ENCODE measurements around the gene ZNF784.
"Not testable (repeated sequence)": the region's sequence is repeated elsewhere in the genome, so short reads cannot be mapped to it uniquely, and the experiment has no call there.

ZNF784 gene

DNA sequence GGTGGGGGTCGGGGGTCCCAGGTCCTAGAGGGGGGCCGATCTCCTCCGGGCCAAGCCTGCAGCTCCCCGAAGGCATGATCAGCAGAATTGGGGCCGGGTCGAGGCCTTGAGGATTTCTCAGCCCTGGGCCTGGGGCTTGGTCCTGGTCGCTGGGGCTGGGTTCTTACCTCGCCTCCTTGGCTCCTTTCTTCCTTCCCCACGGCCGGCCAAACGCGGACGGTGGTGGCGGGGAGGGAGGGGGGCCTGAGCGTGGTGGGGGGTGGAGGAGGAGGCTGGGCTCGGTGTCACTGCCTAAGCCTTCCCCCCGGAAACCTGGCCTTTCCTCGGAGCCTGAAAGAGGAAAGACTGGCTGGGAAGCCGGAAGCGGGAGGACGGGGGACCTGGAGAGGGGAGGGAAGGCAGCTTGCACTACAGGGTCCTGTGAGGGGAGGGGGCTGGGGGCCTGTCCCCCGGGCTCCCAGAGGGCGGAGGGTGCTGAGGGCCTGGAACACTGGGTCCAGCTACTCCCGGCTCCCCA is 43.7 kb downstream of the ZNF784 start, which contains the start of gene ZNF579:
TSS of gene ZNF579 (minus strand) at position 221 of the 517 bp plus-strand sequence. CDS start 1,209 bp downstream, outside the sequence.
- DNase-seq: peak; percentile 92

GRCh38 chr19:55579766-55580621 is 44.4 kb downstream of the ZNF784 start:
- DNase-seq: peak; percentile 69

DNA sequence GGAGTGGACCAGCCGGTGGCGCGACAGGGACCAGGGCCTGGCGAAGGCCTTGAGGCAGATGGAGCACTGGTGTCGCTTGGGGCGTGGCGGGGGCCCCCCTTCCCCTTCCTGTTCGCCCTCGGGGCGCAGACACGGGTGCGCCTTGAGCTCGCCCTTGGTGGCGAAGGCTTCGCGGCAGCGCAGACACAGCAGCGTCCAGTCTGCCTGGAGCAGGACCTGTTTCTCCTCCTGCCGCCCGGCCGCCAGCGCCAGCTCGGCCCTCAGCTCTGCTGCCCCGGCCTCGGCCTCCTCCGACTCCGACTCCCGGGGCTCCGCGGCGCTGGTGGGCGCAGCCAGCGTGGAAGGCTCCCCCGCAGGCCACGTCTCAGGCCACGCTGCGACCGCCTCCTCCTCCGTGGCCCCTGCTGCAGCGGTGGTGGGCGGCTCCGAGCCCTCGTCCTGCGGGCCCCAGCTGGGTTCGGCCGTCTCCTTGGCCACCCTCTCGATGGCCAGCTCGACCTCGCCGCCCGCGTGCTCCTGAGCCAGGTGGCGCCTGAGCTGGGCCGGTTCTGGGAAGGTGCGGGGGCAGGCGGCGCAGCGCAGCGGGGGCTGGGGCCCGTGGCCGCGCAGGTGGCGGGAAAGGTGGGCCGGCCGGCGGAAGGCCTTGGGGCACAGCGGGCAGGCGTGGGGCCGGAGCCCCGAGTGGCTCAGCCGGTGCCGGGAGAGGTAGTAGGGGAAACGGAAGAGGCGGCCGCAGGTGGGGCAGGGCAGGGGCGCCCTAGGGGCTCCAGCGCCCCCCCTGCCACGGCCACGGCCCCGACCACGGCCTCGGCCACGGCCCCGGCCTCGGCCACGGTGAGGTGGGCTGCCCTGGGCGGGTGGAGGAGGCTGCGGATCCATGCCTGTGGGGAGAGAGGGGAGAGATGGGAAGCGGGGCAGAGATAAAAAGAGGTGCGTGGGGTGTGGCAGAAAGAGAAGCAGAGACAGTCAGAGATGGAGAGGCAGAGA is 45.3 kb downstream of the ZNF784 start:
- DNase-seq: no peak

- no peak for DNase-seq
Observed at GRCh38 chr19:55578031-55578760, 46.2 kb downstream of the ZNF784 start.

DNA sequence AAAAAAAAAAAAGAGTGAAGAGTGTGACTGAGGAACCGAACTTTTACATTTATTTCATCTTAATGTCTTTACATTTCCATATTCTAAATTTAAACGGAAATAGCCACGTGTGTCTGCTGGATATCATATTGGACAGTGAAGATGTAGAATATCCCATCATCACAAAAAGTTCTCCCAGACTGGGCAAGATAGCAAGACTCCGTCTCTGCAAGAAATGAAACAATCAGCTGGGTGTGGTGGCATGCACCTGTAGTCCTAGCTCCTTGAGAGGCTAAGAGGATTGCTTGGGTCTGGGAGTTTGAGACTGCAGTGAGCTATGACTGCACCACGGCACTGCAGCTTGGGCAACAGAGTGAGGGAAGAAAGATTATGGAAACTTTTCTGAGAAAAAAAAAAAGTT is 47.6 kb downstream of the ZNF784 start:
- DNase-seq: no peak

DNA sequence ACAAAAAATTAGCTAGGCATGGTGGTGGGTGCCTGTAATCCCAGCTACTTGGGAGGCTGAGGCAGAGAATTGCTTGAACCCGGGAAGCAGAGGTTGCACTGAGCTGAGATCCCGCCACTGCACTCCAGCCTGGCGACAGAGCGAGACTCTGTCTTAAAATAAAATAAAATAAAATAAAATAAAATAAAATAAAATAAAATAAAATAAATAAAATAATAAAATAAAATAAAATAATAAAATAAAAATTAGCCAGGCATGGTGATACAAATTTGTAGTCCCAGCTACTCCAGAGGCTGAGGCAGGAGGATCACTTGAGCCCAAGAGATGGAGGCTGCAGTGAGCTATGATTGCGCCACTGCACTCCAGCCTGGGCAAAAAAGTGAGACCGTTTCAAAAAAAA is 50.4 kb downstream of the ZNF784 start:
- DNase-seq: not testable (repeated sequence)
